Measurements from ENCODE around the gene TOM1L2.

DNA sequence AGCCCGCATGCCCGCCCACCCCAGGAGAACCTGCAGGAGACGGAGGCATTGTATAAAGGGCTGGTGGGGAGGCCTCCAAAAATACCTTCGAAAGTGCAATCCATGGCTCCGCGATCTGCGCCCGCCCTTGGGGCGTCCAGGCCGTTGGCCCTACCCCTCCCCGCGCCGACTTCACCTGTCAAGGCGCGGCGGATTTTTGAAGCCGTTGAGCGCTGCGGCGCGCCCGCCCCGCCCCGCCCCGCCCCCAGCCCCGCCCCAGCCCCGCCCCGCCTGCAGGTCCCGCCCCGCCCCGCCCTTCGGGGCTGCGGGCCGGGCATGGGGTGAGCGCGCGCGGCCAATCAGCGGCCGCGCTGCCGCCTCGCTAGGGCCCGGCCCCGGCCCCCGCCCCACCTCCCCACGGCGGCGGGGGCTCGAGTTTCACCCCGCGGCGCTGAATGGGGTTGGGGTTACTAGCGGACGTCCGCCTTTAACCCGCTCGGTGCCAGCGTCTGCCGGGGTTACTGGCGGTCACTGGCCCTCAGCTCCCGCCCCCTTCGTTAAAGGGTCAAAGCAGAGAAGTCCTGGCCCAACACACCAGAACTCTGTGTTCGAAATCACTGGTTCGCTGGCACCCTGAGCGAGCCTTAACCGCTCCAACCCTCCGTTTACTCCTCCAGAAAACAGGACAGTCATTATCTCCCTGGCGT, 148.6 kb downstream of the TOM1L2 start:
- TF ChIP-seq CTCF (IDR thresholded peaks at IDR 0.05), result no peak
- peak; percentile 37 to 48 (median 43) for TF ChIP-seq POLR2AphosphoS5 (IDR thresholded peaks at IDR 0.05)

Data from breast epithelium (tissue), 3 donors.